NCI-H1436 treated with DMSO at 0.1 percent for 48 hours (cell line): Measurements from ENCODE around the gene BFSP2.
"Not testable (repeated sequence)": the region's sequence is repeated elsewhere in the genome, so short reads cannot be mapped to it uniquely, and the experiment has no call there.

ENCODE experiments used
- DNase-seq: peaks from one replicate; lab custom pipeline; 2025; lab: John Stamatoyannopoulos, UW

BFSP2 gene

DNA sequence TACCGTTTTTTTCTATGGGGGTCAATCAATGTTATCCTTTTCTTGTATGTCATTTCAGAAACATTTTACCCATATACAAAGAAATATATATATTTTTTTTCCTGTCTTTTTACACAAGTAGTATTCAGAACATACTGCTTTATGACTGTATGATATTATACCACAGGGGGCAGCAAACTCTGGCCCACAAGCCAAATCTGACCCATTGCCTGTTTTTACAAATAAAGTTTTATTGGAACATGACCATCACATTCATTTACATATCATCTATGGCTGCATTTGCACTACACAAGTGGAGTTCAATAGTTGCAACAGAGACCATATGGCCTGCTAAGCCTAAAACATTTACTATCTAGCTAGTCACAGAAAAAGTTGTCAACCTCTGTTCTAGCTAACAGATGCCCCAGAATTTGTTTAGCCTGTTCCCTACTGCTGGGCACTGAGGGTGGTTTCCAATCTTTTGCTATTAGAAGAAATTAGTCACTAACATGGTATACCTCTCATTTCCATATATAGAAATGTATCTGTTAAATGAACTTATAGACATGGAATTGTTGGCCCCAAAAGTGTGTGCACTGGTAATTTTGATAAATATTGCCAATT, 57.7 kb downstream of the BFSP2 start:
- no peak for DNase-seq

DNA sequence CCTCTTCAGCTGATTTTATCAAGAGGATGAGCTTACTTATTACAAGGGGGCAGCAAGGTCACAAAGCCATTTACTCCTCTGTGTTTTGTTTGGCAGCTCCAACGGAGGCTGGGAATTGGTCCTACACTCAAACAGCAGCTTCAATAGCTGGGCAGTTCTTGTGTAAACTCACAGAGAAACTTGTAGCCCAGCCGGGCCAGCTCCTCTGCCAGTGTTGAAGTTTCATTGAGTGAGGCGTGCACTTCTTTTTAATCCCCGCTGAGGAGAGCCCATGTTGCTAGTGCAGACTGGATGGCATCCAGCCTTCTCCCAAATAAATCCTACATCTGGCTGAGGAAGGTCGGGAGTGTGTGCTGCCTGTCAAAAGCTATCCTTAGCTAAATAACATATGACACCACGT, 59.5 kb downstream of the BFSP2 start:
- no peak for DNase-seq

DNA sequence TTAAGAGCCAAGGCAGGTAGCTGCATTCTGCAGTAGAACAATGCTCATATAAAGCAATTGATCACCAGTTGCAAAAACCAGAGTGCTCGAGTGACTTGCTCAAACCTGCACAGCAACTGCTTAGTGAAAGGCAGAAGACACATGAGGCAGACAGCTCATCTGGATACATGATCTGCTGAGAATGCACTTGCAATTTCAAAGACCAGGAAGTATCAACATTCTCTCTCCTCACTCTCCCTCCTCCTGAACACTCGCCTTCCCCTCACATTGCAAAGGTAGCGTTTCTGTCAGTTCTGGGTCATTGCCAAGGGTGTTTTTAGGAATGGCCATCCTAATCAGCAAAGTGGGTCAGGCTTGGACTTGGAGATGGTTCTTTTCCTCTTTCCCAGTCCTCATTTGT, 61.0 kb downstream of the BFSP2 start:
- DNase-seq: no peak

DNA sequence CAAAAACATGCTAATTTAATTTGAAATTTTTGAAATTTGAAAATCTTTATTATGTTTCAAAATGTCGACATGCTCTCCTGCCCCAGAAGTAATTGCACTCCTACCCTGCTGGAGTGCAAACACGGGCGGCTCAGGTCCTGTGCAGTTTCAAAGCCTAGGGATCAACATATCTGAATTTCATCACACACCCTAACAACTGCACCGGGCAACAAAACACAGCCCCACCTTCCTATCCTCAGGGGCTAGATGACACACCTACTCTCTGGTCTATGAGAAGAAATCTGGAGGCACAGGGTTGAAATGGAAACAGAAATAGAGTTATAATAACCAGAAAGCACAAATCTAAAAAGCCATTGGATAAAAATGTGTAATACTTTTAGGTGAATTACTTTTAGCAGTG, 61.4 kb downstream of the BFSP2 start:
- DNase-seq: no peak

DNA sequence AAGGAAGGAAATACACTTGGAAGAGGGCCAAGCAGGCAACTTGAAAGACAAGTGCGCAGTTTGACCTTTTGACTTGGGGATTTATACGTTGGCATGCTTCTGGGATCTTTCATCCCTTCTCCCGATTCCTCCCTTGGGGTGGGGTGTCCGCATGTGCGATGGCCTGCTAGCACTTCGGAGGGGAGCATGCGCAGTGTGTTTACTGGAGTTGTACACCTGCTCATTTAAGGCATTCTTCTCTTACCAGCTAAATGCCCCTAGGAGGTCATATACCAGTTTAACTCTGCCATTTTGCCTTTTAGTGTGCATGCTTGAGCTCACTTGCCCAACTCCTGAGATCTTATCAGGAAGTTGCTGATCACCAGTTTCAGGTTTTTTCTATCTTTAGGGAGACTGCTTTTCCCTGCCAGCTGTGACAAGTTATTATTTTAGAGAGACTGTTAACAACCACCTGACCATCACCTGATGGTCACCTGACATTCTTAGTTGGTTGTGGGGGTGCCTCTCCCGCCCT, 63.5 kb downstream of the BFSP2 start:
- DNase-seq: no peak

DNA sequence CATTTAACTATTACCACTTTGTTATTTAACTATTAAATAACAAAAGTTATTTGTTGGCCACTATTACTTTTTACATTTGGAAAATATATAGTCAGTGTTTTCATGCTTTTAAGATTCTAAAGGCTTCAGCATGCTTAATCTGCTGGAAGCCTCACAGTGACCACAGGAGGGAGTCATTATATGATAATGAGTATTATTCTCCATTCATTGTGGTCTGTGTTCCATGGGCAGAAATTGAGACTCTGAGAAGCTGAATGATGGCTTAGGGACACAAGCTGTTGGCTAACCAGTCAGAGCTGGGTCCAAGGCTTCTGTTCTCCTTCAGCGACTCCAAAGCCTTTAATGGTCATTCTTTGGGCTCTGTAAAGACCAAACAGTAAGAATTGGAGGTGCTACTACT, 64.7 kb downstream of the BFSP2 start:
- DNase-seq: no peak

DNA sequence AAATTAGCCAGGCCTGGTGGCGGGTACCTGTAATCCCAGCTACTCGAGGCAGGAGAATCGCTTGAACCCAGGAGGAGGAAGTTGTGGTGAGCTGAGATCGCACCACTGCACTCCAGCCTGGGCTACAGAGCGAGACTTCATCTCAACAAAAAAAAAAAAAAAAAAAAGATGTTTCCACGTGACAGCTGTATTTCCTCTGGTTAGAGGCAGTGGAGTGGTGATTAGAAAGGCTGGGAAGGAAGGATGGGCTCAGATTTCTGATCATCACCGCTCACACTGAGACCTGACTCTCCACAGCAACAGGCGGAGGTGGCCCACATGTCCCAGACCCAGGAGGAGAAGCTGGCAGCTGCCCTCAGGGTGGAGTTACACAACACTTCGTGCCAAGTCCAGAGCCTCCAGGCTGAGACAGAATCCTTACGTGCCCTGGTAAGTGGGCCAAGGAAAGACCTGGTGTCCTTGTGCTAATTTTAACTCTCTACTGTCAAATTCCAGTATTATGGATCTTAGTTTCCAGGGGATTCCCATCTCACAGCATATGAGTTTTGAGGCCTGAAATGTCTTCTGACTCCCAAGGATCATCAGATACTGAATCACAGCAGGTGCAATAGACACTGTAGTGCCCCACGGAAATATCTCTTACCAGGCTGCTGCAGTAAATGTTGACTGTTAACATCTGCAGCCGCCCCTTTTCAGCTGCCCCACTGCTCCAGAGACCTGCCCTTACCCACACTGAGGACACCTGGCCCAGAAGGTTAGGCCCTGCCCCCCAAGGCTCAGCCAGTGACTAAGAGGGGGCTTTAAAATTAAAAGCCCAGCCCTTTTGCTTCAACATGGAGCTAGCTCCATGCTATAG, 66.9 kb downstream of the BFSP2 start:
- DNase-seq: no peak

DNA sequence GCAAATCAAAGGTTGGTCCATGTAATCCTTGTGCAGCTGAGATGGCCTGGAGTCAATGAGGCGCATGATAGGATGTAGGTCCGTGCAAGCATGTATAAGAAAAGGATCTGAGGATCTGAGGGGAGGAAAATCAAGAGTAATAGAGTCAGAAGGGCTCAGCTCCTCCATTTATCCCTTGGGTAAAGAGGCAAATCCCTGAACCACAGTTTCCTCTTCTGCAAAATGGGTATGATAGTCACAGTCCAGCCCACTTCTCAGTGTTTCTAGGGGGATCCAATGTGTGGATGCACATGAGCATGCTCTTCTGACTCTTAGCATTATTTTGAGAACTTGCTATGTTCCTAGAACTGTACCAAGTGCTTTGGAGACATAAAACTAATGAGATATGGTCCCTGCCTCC, 67.9 kb downstream of the BFSP2 start:
- DNase-seq: no peak

DNA sequence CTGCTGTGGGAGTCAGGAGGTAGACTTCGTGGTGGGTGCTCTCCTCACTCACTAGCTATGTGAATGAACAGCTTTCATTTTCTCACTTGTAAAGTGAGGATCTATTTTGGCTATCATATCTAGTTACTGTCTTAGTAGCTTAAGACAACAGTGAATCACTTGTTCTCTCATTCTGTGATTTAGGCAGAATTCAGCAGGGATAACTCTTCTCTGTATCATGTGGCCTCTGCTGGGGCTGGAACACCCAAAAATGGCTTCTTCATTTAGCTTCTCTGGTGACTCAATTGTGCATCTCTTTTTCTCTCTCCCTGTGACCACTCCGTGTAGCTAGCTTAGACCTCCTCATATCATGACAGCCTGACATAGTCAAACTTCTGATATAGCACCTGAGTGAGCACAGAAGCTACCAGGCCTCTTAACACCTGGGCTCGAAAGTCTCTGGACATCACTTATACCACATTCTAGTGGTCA, 68.4 kb downstream of the BFSP2 start:
- DNase-seq: no peak

DNA sequence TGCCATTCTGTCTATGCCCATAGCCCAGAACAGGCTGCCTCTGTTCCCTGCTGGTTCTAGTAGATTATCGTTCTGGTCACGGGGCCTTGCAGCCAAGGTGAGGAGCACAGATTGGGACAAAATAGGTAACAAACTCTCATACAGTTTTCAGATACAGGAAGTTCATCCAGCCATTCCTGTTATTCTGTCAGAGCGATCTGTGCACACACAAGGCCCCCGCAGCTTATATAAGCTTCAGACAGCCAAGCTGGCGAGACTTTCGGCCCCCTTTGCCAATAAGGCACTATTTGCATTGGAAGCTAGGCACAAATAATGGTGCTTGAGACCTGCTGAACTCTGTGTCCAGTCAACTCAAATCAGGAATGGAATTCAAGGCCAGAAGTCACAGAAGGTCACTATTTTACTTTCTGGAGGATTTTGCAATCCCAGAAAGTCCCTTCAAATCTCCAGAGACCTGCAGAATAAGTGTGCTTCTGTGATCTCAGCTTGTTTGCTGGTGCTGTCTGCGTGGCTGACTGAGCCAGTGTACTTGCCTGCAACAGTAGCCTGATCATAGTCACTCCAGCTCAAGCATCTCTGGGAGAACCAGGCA, 69.4 kb downstream of the BFSP2 start:
- no peak for DNase-seq

DNA sequence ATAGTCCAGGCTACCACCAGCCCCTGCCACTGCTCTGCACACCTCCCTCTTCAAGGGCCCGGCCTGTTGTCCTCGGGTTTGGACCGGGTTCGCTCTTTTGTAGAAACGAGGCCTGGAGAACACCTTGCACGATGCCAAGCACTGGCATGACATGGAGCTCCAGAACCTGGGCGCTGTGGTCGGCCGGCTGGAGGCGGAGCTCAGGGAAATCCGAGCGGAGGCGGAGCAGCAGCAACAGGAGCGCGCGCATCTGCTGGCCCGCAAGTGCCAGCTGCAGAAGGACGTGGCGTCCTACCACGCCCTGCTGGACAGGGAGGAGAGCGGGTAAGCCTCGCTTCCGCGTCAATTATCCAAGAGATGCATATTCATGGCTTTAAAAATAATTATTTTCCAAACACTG, 72.4 kb downstream of the BFSP2 start:
- peak; percentile 80 for DNase-seq

DNA sequence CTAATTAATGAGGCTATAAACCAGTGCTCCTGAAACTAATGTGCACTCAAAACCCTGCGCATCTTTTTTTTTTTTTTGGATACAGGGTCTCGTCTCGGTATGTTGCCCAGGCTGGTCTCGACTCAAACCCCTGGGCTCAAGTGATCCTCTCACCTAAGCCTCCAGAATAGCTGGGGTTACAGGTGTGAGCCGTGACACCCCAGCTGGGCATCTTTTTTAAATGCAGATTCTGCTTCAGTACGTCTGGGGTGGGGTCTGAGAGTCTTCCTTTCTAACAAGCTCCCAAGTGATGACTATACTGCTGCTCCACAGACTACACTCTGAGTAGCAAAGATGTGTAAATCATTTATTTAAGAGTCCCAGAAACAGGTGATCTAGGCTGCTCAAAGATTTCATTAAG, 73.0 kb downstream of the BFSP2 start:
- DNase-seq: no peak

DNA sequence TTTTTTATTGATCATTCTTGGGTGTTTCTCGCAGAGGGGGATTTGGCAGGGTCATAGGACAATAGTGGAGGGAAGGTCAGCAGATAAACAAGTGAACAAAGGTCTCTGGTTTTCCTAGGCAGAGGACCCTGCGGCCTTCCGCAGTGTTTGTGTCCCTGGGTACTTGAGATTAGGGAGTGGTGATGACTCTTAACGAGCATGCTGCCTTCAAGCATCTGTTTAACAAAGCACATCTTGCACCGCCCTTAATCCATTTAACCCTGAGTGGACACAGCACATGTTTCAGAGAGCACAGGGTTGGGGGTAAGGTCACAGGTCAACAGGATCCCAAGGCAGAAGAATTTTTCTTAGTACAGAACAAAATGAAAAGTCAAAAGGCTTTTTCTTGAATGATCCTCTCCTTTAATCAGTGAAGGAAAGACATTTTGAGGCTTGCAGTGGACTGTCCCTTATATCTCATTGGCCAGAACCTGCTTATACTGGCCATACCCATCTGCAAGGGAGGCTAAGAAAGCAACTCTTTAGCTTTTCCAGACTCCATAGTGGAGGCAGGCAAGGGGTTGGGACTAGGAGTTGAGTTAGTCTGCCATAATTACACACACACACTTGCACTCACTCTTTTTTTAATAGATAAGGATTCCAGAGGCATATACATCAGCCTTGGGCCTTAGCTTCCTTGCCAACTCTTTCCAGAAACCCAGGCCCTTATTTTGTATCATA, 73.8 kb downstream of the BFSP2 start:
- not testable (repeated sequence) for DNase-seq

DNA sequence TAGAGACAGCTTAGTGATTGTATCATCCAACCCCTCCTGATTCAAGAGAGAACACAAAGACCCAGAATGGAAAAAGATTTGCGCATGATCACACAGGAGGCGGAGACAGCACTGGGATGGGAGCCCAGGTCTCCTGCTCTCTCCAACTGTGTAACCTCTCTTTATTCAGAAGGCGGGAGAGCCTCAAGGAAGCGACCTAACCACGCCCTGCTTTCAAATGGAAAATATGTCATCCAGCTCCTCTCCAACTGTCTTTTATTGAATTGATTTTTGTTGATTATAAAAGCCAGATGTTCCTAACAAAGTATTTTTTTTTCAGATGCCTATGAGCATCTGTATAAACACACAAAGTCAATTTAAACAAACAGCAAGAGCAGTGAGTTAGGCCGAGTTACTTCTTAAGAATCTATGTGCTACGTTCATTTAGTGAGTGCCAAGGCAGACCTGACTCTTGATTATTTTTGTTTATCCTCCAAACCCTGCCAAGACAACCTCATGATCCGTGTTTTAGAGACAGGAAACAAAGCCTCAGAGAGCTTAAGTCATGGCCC, 74.5 kb downstream of the BFSP2 start:
- DNase-seq: peak; percentile 86

DNA sequence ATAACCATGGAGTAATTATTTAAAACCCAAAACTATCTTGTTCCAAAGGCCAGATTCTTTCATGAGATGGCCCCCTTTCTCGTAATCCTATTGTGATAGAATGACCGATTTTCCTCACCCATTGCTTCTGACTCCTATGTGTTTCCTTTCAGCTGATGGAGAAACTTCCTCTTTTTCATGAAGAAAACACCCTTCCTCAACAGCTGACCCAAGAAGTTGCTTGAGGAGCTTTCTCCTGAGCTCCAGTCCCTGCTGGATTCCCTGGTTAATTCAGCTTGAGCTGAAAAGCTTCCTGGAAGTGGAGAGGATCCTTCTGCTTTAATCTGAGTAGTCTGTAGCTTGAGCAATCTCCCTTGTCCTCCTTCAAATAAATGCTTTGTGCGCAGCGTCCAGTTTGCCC, 75.0 kb downstream of the BFSP2 start:
- DNase-seq: no peak

DNA sequence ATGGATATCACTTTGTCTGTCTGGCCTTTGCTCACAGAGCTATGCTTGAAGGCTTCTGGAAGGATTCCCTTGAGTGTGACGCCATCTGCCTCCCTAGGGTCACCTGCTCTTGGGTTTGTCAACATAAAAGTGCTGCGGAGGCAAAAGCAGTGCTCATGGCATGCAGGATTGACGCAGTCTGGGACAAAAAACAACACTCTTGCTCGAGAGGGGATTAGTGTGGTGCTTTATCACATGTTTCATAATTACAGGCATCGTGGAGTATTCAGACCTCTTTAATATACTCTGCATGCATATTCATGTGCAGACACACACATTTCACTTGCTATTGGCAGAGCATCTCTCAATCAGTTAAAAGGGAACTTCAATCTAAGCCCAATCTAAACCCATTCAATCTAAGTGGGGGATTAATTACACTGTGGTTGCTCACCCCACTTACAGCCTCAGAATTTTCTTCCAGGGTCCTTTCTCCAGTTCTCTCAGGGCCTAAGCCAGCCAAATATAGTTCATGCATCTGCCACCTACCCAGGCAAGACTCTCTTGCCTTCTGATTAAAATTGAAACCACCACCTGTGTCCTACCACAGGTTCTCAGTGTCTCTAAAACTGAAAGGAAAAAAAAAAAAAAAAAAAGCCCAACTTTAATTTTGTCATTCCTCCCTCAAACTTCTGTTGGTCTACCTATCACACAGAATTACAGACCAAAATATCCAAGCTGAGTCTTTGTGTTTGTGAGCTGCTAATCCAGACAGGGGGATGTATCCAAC, 75.6 kb downstream of the BFSP2 start:
- peak; percentile 99 for DNase-seq

DNA sequence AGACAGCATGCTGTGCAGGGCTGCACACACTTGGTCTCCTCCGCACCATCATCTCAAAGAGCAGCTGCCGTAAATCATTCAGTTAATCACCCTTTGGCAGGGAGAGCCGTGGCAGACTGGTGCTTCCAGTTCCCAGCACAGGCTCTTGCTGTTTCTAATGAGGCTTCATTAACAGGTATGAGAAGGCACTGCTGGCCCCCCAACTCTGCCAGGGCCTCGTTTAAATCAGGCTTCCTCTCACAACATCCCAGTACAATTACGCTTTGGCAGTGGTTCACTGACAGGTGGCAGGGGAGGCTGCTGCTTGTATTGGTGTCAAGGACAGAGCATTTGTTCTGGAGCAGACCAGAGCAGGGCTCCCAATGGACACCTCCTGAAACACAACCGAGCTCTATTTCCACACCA, 77.1 kb downstream of the BFSP2 start:
- peak; percentile 96 for DNase-seq

DNA sequence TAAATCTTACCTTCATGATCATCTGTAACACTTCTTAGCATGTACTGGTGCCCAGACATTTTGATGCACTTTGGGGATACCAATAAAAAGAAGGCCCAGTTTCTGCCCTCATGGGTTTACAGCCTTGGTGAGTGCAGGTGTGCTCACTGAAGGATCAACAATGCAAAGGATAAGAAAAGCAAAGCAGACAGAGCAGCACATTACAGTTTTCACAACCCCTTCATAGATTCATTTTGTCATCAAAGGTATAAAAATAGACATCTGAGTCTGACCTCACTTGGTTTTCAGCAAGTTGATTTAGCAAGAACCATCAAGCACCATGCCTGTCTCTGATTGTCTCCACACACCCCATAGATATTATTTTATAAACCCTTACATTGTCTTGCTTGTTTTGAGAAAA, 77.6 kb downstream of the BFSP2 start:
- no peak for DNase-seq

DNA sequence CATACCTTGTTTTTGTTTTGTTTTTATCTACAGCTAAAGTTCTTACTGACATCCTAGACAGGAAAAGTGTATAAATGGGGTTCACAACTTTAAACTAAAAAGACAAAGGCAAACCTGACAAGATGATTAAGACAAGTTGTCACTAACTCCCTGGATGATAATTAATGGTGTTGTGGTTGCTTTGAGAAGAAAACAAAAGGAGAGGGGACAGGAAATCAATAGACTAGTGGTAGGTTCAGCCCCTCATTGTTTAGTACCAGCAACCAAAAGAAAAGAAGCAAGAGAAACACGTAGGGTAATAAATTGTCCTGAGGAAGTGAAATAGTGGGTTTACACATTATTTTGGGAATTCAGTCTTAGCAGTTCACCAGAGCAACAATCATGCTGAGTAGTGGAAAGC, 78.8 kb downstream of the BFSP2 start:
- DNase-seq: no peak

DNA sequence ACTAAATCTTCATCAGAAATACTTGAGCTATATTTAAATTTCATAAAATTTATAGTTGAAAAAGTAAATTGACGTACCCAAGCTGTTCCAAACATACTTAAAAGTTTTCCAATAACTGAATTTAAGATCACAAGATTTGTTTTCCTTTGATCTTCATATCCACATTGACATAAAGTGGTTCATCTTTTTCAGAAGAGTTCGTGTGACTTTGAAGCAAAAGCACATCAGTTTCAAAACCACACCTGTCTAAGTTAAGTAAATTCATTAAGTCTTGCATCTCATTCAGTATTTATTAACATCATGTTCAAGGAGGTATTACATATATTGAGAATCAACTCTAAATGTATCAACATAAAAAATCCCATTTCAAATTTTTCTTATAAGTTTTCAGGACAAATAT, 79.5 kb downstream of the BFSP2 start:
- DNase-seq: no peak
